Spleen (tissue), 7 donors: ENCODE measurements around the gene GLTP.

Experiments
- POLR2A ChIP-seq, 3 donors: fragments of 450-650 bp; IDR thresholded peaks; one replicate each; pipeline ENCODE4 v1.5.1; 2017; ENCODE audit warnings: antibody characterized with exemption in 3 of 3, mild to moderate bottlenecking in 1 of 3
- POLR2AphosphoS5 ChIP-seq, 3 donors: sonication (generic); formaldehyde crosslinking; IDR thresholded peaks; one replicate each; pipeline ENCODE4 v1.5.1; 2017; ENCODE audit warnings: antibody characterized with exemption in 3 of 3
- TF ChIP-seq, protein P1 (sequence below), 11 experiments: fragments of 200-600 bp in 7 of 11; fragments of 450-650 bp in 4 of 11; sonication (generic) in 4 of 11; IDR thresholded peaks in 8 of 11; conservative IDR thresholded peaks in 3 of 11; 1 replicate in 7 of 11; 2 replicates in 4 of 11; pipeline versions ENCODE4 v1.4.0 to v1.8.0; 2016 to 2021; ENCODE audit warnings: antibody characterized with exemption in 11 of 11, inconsistent platforms in 4 of 11, mild to moderate bottlenecking in 1 of 11
- donor health status: DM: no; HTN: no; CAD: no; lungs with moderate emphysema.
- donor health status: DM: no; HTN: no; CAD: no.
- donor health status: DM: no; HTN: no; CAD: no.

DNA sequence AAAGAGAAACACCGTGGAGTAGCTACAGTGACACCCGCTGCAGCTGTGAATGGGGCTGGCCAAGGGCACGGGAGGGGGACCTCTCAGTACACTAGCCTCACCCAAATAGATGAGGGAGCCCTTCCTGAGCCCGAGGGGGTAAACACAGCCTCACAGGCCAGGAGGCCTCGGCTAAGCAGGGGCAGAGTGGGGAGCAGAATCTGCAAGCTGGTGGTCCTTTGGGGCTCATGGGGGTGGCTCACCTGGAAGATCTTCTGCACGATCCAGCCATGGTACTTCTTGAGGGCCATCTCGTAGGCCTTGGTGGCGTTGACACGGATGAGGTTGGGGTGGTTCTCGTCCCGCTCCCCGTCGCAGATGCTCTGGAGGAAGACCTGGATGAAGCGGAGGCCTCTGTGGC is 25.0 kb downstream of the GLTP start:
- no peak for TF ChIP-seq POLR2A (IDR thresholded peaks at IDR 0.05)
- TF ChIP-seq, protein P1, sequence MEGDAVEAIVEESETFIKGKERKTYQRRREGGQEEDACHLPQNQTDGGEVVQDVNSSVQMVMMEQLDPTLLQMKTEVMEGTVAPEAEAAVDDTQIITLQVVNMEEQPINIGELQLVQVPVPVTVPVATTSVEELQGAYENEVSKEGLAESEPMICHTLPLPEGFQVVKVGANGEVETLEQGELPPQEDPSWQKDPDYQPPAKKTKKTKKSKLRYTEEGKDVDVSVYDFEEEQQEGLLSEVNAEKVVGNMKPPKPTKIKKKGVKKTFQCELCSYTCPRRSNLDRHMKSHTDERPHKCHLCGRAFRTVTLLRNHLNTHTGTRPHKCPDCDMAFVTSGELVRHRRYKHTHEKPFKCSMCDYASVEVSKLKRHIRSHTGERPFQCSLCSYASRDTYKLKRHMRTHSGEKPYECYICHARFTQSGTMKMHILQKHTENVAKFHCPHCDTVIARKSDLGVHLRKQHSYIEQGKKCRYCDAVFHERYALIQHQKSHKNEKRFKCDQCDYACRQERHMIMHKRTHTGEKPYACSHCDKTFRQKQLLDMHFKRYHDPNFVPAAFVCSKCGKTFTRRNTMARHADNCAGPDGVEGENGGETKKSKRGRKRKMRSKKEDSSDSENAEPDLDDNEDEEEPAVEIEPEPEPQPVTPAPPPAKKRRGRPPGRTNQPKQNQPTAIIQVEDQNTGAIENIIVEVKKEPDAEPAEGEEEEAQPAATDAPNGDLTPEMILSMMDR (IDR thresholded peaks at IDR 0.05 in 8 of 11, conservative IDR thresholded peaks at IDR 0.05 in 3 of 11) = no peak
- no peak for TF ChIP-seq POLR2AphosphoS5 (IDR thresholded peaks at IDR 0.05)
